ENCODE data around the gene CPSF4L. TPM values are rescaled to one million over a fixed set of nuclear protein-coding genes. Genes with fewer than 3 reads are reported as not detected.

CPSF4L gene
- total and polyA plus RNA-seq, 2 of the 13 experiments (the other 11 are each of a cell fraction or from before 2014, with no cell fraction given): 0.73 to 1.6 TPM

DNA sequence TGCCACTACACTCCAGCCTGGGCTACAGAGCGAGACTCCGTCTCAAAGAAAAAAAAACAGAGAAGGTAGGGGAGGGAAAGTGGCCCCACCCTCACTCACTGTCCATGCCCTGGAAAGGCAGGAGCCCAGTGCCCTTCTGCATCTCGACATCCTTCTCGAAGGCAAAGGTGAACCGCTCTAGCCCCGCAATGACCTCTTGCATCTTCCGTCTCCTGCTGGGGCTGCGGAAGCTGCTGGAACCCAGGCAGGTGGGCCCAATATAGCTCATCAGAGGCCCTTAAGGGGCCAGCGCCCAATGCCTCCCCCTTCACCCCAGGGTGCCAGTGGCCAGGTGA is at the start of gene CPSF4L (continued):
- no peak for TF ChIP-seq THAP7 (CRISPR knock-in tag; IDR thresholded peaks at IDR 0.05)
- TF ChIP-seq CCDC6 (CRISPR knock-in tag; IDR thresholded peaks at IDR 0.05): no peak
- no peak for TF ChIP-seq ZNF484 (CRISPR knock-in tag; IDR thresholded peaks at IDR 0.05; ENCODE audit: borderline replicate concordance, low read depth)
- TF ChIP-seq SP1 (IDR thresholded peaks at IDR 0.05): no peak
- no peak for TF ChIP-seq SP1 (CRISPR knock-in tag; IDR thresholded peaks at IDR 0.05)
- TF ChIP-seq ZNF749 (CRISPR knock-in tag; IDR thresholded peaks at IDR 0.05; ENCODE audit: borderline replicate concordance): no peak
- no peak for TF ChIP-seq JARID2 (CRISPR knock-in tag; IDR thresholded peaks at IDR 0.05; ENCODE audit: insufficient replicate concordance)
- no peak for TF ChIP-seq U2AF2 (IDR thresholded peaks at IDR 0.05; ENCODE audit: low read depth, low read length)
- no peak for TF ChIP-seq ZSCAN12 (CRISPR knock-in tag; IDR thresholded peaks at IDR 0.05)
- no peak for TF ChIP-seq FOXC1 (CRISPR knock-in tag; IDR thresholded peaks at IDR 0.05; ENCODE audit: borderline replicate concordance)
- 0 out of 2 replicates have a peak, but pooled peaks have one; percentile 8 for TF ChIP-seq ZNF230 (CRISPR knock-in tag; IDR thresholded peaks at IDR 0.05)
- TF ChIP-seq ZSCAN22 (CRISPR knock-in tag; IDR thresholded peaks at IDR 0.05): no peak
- no peak for TF ChIP-seq ZNF34 (CRISPR knock-in tag; IDR thresholded peaks at IDR 0.05; ENCODE audit: borderline replicate concordance)
- no peak; the same call in 1 of the 2 replicates for TF ChIP-seq ZMAT3 (CRISPR knock-in tag; conservative IDR thresholded peaks at IDR 0.05)
- TF ChIP-seq HMGXB3 (CRISPR knock-in tag; IDR thresholded peaks at IDR 0.05; ENCODE audit: borderline replicate concordance): no peak
- no peak for TF ChIP-seq ZBTB2 (CRISPR knock-in tag; IDR thresholded peaks at IDR 0.05; ENCODE audit: low read depth)
- TF ChIP-seq ZNF557 (CRISPR knock-in tag; IDR thresholded peaks at IDR 0.05): no peak
- TF ChIP-seq ZSCAN29 (CRISPR knock-in tag; conservative IDR thresholded peaks at IDR 0.05): no peak
- TF ChIP-seq ZNF512 (CRISPR knock-in tag; IDR thresholded peaks at IDR 0.05): no peak
- no peak for TF ChIP-seq RBM39 (IDR thresholded peaks at IDR 0.05; ENCODE audit: low read depth, low read length, poor library complexity, severe bottlenecking)
- no peak for TF ChIP-seq STAG1 (CRISPR knock-in tag; IDR thresholded peaks at IDR 0.05)
- TF ChIP-seq, protein P1, sequence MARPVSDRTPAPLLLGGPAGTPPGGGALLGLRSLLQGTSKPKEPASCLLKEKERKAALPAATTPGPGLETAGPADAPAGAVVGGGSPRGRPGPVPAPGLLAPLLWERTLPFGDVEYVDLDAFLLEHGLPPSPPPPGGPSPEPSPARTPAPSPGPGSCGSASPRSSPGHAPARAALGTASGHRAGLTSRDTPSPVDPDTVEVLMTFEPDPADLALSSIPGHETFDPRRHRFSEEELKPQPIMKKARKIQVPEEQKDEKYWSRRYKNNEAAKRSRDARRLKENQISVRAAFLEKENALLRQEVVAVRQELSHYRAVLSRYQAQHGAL (CRISPR knock-in tag; IDR thresholded peaks at IDR 0.05; ENCODE audit: not compliant biosample characterization): no peak
- peak; percentile 57; the same call in 1 of the 2 replicates for TF ChIP-seq RARA (CRISPR knock-in tag; IDR thresholded peaks at IDR 0.05)

Measured in HepG2 (cell line).